Fibroblast of peridontal ligament (primary cell): ENCODE measurements around the gene GALNT1.
A peak's percentile ranks its signal among the peaks of the same experiment; 100 is the strongest.

ENCODE experiments used
- DNase-seq: peaks from one replicate; pipeline ENCODE4 v3.0.0-alpha.2; 2010; ENCODE audit errors: extremely low read depth

GALNT1 gene

DNA sequence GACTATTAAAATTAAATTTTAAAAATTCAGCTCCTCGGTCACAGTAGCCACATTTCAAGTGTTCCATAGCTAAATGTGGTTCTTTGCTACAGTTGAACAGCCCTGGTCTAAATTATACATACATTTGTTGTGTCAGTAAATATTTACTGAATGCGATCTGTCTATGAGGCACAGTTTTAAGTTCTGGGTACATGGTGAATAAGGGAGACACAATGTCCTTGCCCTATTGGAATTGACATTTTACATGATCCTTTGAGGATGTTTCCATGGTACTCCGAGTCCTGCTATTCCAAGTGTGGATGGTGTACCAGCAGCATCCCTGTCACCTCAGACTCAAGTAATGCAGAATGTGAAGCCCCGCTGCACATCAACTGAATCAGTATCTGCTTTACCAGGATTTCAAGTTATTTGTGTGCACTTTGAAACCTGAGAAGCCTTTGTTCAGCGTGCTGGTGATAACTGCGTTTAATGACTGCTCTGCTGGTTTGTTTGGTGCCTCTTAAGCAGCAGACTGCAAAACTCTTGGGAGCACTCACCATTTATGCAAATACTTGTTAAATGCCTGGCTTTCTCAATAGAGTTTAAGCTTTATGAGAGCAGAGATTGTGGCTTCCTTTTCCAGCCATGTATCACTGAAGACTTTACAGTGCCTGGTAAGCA lies 1.5 kb downstream of the GALNT1 start:
- peak; percentile 31 for DNase-seq

DNA sequence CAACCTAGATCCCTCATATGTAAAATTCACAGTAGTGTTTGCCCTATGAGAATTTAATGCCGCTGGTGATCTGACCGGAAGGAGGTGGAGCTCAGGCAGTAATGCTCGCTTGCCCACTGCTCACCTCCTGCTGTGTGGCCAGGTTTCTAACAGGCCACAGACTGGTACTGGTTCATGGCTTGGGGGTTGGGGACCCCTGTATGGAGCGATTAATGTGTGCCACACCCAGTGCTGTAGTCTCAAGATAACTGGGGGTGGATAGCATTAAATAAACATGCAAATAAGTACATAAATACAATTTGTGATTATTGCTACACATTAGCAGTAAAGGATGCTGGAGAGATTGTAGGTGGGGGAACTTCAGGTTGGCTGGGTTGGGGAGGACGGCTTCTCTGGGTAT lies 3.2 kb downstream of the GALNT1 start:
- no peak for DNase-seq

DNA sequence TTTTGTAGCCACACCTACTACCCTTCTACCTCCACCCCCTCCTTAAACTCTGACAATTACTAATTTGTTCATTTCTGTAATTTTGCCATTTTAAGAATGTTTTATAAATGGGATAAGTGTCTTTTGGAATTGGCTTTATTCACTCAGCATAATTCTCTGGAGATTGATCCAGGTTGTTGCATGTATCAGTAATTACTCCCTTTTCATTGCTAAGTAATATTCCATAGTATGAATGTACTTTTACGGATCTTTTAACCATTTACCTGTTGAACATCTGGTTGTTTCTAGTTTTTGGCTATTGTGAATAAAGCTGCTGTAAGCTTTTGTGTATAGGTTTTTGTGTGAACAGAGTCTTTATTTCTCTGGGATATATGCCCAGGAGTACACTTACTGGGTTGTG lies 4.1 kb downstream of the GALNT1 start:
- no peak for DNase-seq

DNA sequence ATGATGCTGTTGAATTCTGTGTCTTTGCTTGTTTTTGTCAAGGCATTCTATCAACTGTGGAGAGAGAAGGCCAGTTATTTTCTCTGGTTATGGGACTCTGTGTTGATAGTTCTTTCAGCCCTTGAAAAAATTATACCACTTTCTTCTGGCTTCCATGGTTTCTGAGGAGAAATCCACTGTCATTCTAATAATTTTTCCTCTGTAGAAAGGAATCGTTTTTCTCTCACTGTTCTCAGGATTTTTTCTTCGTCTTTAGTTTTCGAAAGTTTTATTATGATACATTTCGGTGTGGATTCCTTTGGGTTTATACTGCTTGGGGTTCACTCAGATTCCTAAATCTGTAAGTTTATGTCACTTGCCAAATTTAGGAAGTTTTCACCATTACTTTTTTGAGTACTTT lies 6.6 kb downstream of the GALNT1 start:
- DNase-seq, result no peak

DNA sequence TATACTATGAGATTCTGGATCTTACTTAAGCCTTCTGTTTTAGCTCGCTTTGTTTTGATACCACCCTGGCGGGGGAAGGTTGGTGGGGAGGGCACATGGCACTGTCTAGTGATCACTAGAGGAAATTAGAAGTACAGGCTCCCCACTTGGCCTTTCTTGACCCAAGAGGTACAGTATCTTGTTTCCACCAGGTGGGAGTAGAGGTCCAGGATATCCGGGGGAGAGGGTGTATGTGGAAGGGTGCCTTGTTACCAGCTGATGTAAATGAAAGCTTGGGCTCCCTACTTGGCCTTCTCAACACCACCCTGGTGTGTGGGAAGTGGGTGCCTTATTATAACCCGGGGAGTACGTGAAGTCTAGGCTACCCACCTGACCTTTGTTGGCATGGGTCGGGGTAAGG lies 7.5 kb downstream of the GALNT1 start:
- DNase-seq, result no peak

DNA sequence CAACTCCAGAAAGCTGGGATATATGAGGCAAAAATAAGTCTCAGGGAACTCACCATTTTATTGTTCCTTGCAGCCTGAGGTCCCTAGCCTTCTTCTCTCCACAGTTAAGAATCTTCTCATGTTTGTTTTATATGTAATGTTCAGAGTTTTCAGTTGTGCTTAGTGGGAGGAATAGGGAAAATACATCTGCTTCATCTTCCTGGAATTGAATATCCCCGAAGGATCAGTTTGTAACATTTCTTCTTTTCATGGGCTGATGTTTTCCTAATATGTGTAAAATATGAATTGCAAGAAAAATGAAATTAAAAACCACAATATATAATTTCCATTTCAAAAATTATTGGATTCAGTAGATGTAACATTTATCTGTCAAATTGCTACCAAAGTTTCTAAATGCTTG lies 8.0 kb downstream of the GALNT1 start:
- no peak for DNase-seq

DNA sequence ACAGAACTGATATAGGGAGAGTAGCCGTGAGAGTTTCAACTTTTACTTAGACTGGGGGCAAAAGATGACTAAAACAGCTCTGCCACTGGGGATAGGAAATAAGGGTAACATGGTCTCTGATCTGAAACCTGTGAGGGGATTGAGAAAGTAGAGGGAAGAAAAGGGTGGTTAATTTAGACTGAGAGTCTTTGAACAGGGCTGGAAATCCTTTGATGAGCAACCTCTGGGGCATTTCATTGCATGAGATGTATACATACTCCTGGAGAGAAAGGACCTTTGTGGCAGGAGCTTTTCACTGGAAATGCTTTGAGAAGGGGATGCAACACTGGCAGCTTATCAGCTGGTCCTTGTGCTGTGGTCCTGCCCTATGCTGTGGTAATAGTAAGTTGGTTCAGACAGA lies 9.4 kb downstream of the GALNT1 start:
- DNase-seq, result no peak

DNA sequence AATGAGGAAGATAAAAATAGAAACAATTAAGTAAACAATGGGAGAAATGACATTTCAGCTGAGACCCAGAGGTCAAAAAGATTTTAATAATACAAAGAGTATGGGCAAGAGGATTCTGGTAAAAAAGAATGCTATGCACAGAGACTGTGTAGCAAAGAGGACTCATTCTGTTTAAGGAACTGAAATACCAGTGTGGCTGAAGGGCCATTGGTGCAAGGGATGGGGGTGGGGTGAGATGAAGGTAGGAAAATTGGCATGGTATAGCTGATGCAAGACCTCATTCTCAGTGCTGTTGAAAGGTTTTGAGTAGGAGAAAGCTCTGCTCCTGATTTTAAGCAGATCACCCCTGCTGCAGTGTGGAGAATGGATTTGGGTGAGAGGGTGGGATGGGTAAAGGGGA lies 10.8 kb downstream of the GALNT1 start:
- no peak for DNase-seq

DNA sequence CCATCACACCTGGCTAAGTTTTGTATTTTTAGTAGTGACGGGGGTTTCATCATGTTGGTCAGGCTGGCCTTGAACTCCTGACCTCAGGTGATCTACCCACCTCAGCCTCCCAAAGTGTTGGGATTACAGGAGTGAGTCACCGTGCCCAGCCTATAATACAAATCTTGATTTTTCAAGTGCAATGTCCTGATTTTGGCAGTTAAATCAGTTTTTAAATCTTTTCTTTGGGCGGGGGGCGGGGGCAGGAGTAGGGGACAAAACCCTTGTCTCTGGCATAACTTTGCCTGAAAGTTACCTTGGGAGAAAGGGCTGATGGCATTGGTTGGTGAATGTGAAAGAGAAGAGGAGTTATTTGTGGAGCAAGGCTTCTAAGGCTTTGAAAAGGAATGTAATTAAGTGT lies 12.3 kb downstream of the GALNT1 start:
- no peak for DNase-seq

DNA sequence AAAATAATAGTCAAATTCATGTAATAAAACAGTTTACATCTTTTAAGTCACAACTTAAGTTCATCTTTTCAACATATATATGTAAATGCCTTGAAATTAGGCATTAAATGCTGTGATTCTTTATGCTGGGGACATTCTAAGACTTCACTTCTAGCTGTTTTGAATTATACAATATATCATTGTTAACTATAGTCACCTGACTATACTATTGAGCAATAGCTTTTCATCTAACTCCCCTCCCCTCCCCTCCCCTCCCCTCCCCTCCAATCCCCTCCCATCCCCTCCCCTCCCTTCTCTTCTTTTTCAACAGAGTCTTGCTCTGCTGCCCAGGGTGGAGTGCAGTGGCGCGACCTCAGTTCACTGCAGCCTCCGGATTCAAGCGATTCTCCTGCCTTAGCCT lies 16.2 kb downstream of the GALNT1 start:
- no peak for DNase-seq

DNA sequence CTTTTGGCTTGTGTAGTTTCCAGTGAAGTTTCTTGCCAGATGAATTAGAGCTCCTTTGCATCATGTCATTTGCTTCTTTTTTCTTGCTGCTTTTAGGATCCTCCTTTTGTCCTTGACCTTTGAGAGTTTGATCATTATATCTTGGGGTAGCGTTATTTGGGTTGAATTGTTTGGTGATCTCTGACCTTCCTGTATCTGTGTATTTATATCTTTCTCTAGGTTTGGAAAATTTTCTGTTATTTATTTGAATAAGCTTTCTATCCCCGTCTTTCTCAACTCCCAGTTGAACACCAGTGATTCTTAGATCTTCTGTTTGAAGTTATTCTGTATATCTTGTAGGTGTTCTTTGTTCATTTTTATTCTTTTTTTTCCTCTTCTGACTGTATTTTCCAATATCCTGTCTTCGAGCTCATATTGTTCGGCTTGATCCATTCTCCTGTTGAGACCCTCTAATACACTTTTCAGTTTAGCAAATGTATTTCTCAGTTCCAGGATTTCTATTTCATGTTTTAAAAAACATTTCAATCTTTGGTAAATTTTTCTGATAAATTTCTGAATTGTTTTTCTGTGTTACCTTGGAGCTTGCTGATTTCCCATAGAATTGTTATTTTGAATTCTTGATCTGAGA lies 20.8 kb downstream of the GALNT1 start:
- no peak for DNase-seq

DNA sequence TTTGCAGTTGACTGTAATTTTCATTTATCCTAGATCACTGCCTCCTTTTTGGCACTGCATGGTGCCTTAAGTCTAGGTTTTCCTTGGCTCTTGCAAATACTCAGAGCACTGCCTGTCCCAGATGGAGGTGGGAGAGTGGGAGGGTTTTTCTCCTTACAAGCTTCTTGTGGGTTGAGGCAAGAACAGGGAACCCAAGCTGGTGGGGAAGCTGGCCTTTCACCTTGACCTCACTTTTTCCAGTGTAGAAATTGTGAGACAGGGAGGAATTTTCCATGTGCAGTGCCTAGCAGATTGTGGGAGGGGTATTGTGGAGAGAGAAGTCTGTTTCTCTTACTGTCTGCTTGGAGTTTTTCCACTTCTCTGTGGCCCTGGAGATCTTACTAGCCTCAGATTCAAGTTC lies 21.5 kb downstream of the GALNT1 start:
- no peak for DNase-seq

DNA sequence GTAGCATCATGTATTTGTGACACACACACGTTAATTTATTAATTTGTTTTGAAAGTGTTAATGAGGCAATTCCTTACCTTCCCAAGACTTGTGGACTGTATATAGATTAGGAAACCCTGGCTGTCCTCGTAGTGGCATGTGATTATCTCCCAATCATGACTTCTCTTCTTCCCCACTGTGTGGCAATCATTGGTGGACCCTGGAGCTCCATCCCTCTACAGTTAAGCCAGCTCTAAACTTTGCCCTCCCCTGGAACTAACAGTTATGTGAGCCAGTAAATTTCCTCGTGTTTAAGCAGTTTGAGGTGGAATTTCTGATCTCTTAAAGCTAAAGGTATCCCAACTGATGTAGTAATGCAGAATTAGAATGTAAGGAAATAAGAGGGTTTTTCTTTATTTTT lies 22.0 kb downstream of the GALNT1 start:
- no peak for DNase-seq

DNA sequence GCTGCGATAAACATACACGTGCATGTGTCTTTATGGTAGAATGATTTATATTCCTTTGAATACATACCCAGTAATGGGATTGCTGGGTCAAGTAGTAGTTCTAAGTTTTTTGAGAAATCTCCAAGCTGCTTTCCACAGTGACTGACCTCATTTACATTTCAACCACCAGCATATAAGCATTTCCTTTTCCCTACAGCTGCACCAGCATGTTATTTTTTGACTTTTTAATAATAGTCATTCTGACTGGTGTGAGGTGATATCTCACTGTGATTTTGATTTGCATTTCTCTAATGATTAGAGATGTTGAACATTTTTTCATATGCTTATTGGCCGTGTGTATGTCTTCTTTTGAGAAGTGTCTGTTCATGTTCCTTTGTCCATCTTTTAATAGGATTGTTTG lies 22.8 kb downstream of the GALNT1 start:
- DNase-seq, result no peak

DNA sequence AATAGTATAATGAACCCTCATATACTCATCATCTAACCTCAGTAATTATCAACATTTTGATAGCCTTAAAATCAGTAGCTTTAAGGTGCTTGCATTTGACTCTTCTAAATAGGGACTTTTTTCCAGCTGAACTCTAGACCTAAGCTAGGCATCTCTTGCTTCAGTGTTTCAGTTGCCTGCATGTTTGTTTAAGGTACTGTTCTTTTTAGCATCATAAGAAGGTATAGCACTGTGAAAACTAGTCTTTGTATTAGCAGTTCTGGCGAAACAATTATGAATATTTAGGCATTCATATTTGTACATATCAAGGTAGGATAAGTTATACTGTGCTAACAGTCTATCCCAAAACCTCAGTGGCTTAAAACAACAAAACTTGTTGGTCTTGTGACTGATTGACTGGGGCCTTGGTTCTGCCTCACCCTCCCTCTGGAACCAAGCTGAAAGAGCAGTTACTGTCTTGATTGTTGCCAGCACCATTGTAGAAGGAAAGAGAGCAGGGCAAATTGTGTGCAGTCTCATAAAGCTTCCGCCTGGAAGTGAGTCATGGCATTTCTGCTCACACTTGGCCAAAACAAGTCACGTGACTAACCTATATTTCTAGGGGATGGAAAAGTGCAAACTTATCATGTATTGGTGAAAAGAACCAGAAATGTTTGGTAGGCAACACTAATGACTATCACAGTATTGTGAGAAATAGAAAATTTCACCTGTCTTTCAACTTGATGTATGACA lies 24.3 kb downstream of the GALNT1 start:
- DNase-seq, result no peak

DNA sequence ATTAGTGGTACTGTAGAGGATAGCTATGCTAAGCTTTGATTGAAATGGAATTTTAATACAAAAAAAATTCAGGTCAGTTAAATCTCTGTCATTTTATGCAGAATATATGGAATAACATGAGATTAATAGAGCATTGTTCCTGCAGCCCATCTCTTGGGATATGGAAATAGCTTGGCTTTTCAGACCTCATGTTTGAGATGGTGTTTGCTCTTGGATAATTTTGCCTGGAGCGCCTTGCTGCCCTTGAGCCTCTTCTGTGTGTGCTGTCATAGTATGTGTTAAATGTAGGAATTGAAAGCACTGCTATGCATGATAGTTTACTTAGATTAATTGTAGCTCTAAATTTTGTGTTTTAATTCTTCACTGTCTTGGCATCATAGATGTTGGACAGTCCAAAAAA lies 27.7 kb downstream of the GALNT1 start:
- no peak for DNase-seq

DNA sequence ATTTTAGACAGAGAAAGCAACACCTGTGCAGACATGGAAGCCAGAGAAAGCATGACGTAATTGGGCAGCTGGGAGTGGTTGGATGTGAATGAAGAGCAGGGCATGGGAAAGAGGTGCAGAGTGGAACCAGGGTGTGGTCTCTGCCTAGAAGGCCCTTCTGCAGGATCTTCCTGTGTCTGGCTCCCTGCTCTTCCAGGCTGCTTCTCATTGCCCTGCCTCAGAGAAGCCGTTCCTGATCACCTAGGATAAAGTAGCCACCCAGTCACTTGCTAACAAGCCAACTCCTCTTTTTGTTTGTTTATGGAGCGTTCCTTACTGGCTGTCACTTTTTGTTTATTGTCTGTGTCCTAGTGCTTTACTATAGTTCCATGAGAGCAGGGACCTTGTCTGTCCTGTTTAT lies 28.5 kb downstream of the GALNT1 start:
- no peak for DNase-seq

DNA sequence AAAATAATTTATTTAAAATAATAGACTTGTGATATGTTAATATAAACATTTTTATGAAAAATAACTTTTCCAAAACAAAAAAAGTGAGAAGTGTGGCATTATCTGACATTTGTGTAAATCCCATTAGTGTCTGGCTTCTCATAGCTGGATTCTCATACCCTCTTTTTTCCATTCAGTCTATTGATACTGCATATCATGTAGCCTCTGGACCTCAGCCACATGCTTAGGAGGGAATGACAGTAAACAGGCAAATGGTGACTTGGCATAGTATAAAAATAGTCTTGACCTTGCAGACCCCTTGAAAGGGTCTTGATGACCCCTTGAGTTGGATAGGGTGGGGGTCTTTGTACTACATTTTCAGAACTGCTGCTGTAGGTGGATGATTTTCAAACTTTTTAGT lies 29.2 kb downstream of the GALNT1 start:
- no peak for DNase-seq

DNA sequence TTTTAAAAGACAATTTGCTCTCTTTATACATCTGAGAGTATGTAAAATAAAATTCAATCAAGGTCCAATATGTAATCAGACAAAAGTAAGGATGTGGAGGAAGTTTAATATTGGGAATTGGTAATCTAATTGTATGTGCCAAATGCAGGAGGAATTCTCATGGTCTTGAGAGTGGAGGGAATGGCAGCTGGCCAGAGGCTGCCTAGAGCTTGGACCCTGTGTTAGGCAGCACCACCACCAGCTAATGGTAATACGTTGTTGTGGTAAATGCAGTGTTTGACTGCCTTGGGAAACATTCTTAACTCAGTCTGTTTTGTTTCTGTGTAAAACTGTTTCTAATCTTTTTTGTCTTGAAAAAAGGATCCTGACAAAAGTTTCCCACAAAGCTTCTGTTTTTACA lies 30.0 kb downstream of the GALNT1 start:
- no peak for DNase-seq

DNA sequence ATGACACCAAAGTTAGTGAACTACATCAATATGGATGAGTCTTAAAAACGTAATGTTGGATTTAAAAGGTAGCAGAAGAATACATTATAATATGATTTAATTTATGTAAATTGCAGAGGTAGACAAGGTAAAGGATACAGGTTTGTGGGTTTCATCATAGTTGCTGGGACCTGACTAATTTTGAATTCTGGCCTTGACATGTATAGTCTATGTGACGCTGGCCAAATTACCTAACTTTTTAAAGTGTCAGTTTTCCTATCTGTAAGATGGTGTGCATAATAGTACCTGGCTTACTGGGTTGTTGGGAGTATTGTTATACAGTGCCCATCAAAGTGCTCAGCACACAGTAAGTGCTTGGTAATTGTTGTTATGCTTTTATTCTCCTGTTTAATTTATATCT lies 34.5 kb downstream of the GALNT1 start:
- DNase-seq, result no peak

DNA sequence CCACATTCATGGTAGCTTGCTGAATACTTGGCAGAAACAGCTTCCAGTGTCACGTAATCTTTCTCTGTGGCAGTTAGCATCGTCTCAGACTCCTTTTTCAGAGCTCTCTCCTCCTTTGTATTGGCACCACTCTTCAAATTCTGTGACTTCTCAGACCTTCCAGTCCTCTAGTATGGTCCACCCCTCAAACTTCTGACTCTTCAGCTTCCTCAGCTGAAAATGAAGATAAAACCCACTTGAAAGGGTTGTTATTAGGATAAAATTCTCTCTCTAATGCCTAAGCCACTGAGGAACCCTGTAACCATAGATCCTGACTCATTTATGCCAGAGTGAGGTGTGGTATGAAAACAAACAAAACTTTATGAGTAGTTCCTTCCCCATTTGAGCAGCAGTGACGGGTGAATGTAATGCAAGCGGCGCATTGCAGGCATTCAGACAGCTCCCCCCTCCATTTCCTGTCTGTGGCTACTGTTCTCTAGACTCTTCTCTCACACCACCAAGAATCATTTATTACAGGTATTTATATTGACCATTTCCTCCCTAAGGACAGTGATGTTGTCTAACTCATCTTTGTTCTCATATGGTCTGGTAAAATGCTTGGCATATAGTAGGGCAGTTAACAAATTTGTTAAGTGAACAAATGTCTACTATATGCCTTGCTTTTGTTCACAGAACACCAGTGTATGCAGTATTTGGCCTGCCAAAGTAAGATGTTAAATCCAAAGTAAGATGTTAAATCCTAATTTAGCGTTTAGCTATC lies 35.3 kb downstream of the GALNT1 start:
- DNase-seq, result peak; percentile 63

DNA sequence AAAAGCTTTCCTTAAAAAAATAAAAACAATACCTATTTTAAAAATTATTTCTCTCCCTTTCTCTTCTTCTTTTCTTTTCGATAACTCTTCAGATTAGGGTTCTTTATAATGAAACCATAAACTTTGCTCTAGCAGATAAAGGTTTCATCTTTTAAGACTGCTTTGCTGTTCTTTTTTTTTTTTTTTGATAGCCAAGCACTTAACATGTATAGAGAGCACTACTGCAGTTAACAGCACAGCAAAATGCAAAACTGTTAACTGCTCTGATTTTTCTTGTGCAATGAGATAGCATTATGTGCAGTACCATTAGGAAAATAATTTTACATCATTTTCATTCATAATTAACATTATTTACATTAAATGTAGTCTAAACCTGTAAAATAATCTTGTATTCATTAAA lies 36.3 kb downstream of the GALNT1 start:
- DNase-seq, result no peak

DNA sequence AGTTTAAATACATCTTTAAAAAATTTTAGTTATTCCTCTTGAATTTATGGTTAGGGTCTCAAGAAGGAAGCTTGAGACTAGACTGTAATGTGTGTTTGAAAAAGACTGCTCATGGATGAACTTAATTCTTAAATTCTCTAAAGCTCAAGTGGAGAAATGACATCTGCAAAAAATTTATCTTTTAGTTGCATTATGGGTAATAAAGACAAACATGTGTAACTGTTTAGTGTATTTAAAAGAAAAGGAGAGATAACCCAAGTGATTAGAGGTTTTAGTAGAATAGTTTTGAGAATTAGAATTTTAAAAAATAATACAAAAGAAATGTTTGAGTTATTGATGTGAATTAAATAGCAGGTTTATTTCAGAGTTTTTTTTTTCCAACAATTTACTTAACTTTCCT lies 36.7 kb downstream of the GALNT1 start:
- peak; percentile 51 for DNase-seq
